ENCODE measurements around the gene GJA3. TPM values are rescaled to one million over a fixed set of nuclear protein-coding genes. Genes with fewer than 3 reads are reported as not detected.
"Not testable (repeated sequence)": the region's sequence is repeated elsewhere in the genome, so short reads cannot be mapped to it uniquely, and the experiment has no call there.

The GJA3 gene
- total RNA-seq, 1 experiment from 2014 or later, result 16.2 TPM

DNA sequence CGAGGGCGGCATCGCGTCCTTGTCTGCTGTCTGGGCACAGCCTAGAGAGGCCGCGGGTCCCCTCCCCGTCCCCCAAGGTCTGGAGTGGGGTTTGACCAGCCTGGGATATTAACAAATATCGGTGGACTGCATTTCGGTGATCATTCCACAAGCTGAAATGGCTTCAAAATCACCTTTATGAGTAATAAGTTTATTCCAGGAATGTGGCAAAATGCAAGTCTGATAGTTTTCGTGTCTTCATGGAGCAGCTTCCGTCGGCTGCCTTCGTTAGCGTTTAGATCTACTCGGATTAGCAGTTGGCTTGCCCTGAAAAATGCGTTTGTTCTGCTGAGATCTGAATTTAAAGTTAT lies 1.1 kb upstream of the GJA3 start:
- no peak for DNase-seq (ENCODE audit: low read depth, low spot score)
- in situ Hi-C loops (cut with HindIII; ENCODE audit: low pct_unique_long_range_greater_than_20kb, low sequenced_read_pairs), result no loop called here

DNA sequence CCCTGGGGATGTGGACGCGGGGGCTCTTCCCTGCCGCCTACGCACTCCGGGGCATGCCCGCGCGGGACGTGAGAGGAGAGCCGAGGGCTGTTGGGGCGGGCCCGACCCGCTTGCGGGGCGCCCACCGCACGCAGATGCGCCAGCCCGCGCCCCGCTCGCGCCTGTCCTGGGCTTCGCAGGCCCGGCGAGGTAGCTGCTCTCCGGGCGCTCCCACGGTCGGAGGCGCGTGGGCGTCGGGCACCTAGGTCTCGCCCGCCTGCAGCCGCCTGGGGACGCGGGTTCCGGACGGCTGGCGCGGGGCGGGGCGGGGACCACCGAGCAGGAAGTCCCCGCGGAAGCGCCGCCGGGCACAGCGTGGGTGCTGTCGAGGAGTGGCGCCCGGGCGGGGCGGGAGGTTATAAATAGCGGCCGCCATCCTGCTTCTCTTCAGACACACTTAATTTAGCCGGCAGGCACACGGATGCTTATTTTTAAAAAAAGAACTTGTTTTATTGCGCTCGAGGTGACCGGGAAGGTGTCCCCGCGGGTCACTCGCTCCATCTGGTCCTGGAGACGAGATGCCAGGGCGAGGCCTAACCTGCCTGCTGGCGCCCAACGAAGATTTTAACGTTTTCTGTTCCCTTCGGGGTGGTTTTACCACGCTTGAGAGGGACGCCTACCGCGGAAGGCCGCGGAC lies 561 bp upstream of the GJA3 start:
- in situ Hi-C loops (cut with HindIII; ENCODE audit: low pct_unique_long_range_greater_than_20kb, low sequenced_read_pairs), result no loop called here
- no peak for DNase-seq (ENCODE audit: low read depth, low spot score)

DNA sequence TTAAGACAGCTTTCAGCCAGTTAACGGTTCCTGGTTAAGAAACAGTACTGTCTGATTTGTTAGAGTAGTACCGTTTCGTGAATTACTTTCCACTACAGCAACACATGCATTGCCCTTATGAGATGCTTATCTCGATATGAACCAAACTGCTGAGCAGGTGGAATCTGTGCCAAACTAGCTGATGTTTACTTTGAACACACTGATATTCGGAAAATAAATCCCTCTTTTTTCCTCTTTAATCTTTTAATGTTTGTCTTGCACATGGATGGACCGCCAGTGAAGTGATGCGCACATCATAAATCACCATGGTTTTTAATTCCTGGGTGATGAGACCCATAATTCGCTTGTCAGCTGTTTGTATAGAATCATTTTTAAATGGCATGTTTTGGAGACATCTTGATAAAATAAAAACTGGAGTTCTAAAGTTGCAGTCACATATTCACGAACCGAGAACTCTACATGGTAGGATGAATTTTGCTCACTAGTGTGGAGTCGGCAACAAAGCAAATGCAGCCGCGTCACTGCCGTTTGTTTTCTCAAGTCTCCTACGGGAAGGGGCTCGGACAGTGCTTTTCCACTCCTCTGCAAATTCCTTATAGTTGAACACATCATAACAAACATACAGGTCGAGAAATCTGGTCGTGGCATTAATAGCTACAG lies 1.1 kb downstream of the GJA3 start:
- in situ Hi-C loops (cut with HindIII; ENCODE audit: low pct_unique_long_range_greater_than_20kb, low sequenced_read_pairs), result no loop called here
- DNase-seq (ENCODE audit: low read depth, low spot score), result peak; percentile 41

DNA sequence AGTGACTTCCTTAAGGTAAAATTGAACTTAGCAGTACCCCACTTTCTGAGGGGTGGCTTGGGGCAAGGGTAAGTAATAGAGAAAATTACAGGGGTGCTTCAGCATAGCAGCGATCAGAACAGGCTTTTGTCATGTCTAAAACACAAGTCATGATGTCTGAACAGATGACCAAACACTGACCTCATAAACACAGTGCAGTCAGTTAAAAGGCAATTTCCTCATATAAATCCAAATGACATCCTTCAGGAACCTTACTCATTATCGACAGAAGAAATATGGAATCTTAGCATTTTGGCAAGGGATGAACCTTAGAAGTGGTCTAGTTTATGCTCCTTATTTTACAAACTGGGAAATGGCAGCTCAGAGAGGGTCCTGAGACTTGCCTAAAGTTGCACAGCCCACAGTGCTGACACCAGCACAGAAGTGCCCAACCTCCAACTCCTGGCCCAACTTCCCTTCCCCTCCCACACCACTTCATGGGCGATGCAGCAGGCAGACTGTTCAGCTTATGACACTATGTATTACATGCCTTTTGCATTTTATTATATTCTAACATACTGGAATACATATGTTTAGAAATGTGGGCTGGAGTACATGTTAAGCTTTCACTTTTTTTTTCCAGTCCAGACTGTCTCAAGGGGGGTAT lies 3.6 kb downstream of the GJA3 start:
- in situ Hi-C loops (cut with HindIII; ENCODE audit: low pct_unique_long_range_greater_than_20kb, low sequenced_read_pairs), result no loop called here
- no peak for DNase-seq (ENCODE audit: low read depth, low spot score)

- in situ Hi-C loops (cut with HindIII; ENCODE audit: low pct_unique_long_range_greater_than_20kb, low sequenced_read_pairs), result no loop called here
- no peak for DNase-seq (ENCODE audit: low read depth, low spot score)
Observed at GRCh38 chr13:20156702-20157101, 4.2 kb downstream of the GJA3 start.

DNA sequence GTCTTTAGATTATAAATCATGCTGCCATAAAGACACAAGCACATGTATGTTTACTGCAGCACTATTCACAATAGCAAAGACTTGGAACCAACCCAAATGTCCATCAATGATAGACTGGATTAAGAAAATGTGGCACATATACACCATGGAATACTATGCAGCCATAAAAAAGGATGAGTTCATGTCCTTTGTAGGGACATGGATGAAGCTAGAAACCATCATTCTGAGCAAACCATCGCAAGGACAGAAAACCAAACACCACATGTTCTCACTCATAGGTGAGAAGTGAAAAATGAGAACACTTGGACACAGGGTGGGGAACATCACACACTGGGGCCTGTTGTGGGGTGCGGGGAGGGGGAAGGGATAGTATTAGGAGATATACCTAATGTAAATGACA lies 7.6 kb downstream of the GJA3 start:
- in situ Hi-C loops (cut with HindIII; ENCODE audit: low pct_unique_long_range_greater_than_20kb, low sequenced_read_pairs); DNase-seq (ENCODE audit: low read depth, low spot score): not testable (repeated sequence)

DNA sequence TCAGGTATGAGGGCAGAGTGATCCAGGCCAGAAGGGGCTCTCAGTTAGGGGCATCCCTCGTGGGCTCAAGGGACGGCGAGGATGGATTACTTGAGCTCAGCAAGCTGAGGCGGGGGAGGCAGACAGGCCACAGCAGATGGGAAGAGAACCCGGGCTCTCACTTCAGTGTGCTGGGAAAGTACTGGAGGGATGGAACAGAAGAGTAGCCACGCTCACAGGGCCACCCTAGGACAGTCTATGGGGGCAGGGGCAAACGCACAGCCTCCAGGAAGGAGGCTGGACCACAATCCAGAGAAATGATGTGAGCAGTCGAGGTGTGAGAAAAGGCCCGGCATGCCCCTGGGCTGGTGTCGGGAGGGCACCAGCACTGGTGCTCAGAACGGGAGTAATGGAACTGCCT lies 9.2 kb downstream of the GJA3 start:
- in situ Hi-C loops (cut with HindIII; ENCODE audit: low pct_unique_long_range_greater_than_20kb, low sequenced_read_pairs), result no loop called here
- no peak for DNase-seq (ENCODE audit: low read depth, low spot score)

DNA sequence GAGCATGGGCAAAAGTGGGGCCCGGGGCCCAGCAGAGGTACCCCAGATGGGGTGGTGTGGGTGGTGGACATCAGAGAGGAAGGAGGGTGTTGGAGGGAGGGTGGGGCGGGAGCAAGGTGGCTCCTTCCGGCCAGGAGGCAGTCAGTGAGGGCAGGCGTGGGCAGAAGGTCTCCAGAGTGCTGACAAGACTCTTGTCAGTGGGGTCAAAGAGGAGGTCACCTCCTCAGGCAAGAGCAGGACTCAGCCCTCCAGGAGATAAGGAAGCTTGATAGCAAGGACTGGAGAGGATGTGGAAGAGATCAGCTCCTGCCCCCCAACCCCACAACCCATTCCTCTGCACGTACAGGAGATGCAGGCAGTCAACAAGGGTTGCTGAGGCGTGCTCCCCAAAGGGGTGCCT lies 9.8 kb downstream of the GJA3 start:
- in situ Hi-C loops (cut with HindIII; ENCODE audit: low pct_unique_long_range_greater_than_20kb, low sequenced_read_pairs), result no loop called here

GRCh38 chr13:20150561-20150960 lies 10.3 kb downstream of the GJA3 start:
- DNase-seq (ENCODE audit: low read depth, low spot score), result no peak
- in situ Hi-C loops (cut with HindIII; ENCODE audit: low pct_unique_long_range_greater_than_20kb, low sequenced_read_pairs), result no loop called here

More for the DNA sequence above, 9.8 kb downstream of the GJA3 start:
- DNase-seq (ENCODE audit: low read depth, low spot score), result no peak

- in situ Hi-C loops (cut with HindIII; ENCODE audit: low pct_unique_long_range_greater_than_20kb, low sequenced_read_pairs), result no loop called here
- DNase-seq (ENCODE audit: low read depth, low spot score), result no peak
Observed at GRCh38 chr13:20149762-20150161, 11.1 kb downstream of the GJA3 start.

GRCh38 chr13:20148501-20149183 lies 12.2 kb downstream of the GJA3 start:
- in situ Hi-C loops (cut with HindIII; ENCODE audit: low pct_unique_long_range_greater_than_20kb, low sequenced_read_pairs), result no loop called here
- DNase-seq (ENCODE audit: low read depth, low spot score), result no peak

DNA sequence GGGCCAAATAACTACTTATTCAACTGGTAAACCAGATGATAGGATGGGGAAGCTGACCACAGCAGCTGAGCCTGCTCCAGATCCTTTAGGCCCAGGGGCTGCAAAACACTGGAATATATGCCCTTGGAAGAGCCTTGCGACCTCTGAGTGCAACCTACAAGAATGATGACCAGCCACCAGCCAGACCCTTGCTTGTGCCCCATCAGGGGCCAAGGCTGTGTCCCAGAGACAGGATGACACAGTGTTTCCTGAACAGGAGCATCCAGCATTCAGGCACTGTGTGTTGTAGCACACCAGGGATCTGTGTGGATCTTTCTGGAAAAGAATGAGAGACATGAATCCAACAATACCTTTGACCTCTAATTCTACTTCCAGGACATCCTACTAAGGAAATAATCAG lies 14.5 kb downstream of the GJA3 start:
- DNase-seq (ENCODE audit: low read depth, low spot score), result no peak
- in situ Hi-C loops (cut with HindIII; ENCODE audit: low pct_unique_long_range_greater_than_20kb, low sequenced_read_pairs), result no loop called here

DNA sequence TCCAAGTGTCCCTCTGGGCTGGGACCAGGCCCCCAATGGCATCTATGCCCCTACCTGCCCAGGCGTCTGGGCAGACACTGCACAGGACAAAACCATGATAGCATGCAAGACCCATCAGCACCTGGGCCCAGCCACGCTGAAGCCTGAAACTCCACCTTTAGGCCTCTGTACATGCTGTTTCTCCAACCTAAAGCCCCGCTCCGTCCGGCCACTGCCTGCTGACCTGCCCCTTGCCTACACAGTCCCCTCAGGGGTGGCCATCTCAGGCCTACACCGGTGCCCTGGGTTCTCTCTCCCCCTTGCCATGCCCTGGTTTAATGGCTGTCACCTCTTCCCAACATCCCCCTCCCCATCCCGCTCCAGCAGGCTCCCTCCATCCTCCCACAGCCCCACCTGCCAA lies 15.3 kb downstream of the GJA3 start:
- no peak for DNase-seq (ENCODE audit: low read depth, low spot score)
- in situ Hi-C loops (cut with HindIII; ENCODE audit: low pct_unique_long_range_greater_than_20kb, low sequenced_read_pairs), result no loop called here

- in situ Hi-C loops (cut with HindIII; ENCODE audit: low pct_unique_long_range_greater_than_20kb, low sequenced_read_pairs), result no loop called here
- no peak for DNase-seq (ENCODE audit: low read depth, low spot score)
Observed at GRCh38 chr13:20144141-20144850, 16.6 kb downstream of the GJA3 start.

DNA sequence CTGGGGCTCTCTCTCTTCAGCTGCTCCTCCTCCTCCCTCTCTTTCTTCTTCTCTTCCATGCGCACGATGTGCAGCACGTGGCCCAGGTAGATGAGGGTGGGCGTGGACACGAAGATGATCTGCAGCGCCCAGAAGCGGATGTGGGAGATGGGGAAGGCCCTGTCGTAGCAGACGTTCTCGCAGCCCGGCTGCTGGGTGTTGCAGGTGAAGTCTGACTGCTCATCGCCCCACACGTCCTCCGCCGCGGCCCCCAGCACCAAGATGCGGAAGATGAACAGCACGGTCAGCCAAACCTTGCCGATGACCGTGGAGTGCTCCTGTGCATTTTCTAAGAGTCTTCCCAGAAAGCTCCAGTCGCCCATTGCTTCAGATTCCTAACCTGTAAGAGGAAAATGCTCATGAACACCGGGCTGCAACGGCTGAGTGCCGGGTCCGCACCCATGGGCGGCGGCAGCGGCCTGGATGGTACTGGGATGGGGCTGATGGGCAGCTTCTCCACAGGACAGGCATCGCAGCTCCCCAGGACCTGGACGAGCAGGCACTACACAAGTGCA lies 17.8 kb downstream of the GJA3 start:
- no peak for DNase-seq (ENCODE audit: low read depth, low spot score)
- in situ Hi-C loops (cut with HindIII; ENCODE audit: low pct_unique_long_range_greater_than_20kb, low sequenced_read_pairs), result no loop called here

GRCh38 chr13:20142023-20142926 lies 18.6 kb downstream of the GJA3 start:
- in situ Hi-C loops (cut with HindIII; ENCODE audit: low pct_unique_long_range_greater_than_20kb, low sequenced_read_pairs), result no loop called here
- DNase-seq (ENCODE audit: low read depth, low spot score), result no peak

All from SK-MEL-5 (cell line).